Fibroblast of skin of abdomen (primary cell): ENCODE data around the gene WWC2. TPM values are rescaled to one million over a fixed set of nuclear protein-coding genes. Genes with fewer than 3 reads are reported as not detected.

Source experiments
- DNase-seq: peaks from one replicate; pipeline ENCODE4 v3.0.0-alpha.2; 2013
- polyA plus RNA-seq, 2 experiments: library from polyadenylated mRNA; unstranded; fragments of 120-200 nt; gene quantifications; one replicate each; pipeline ENCODE4 v1.2.1, GENCODE V29; 2013; ENCODE audit not compliant: insufficient read length in 2 of 2

WWC2 gene
- polyA plus RNA-seq (2013, experiment 1 of 2; ENCODE audit: insufficient read length) = 36.5 TPM
- polyA plus RNA-seq (2013, experiment 2 of 2; ENCODE audit: insufficient read length) = 34.4 TPM

- peak; percentile 96 for DNase-seq
These were observed at the start of gene WWC2 for GRCh38 chr4:183098723-183099536. WWC2 (plus strand) TSS chr4:183099257; CDS start chr4:183099492, 235 bp downstream.

- no peak for DNase-seq
These were observed 45.4 kb upstream of the WWC2 start for GRCh38 chr4:183053681-183054080.

GRCh38 chr4:183057255-183057654 lies 41.8 kb upstream of the WWC2 start:
- no peak for DNase-seq

- DNase-seq = no peak
These were observed 39.3 kb upstream of the WWC2 start for GRCh38 chr4:183059797-183060196.

- no peak for DNase-seq
These were observed 30.6 kb upstream of the WWC2 start for GRCh38 chr4:183068502-183068901.

- no peak for DNase-seq
These were observed 27.8 kb upstream of the WWC2 start for GRCh38 chr4:183071222-183071621.

- peak; percentile 61 for DNase-seq
These were observed 26.9 kb upstream of the WWC2 start for GRCh38 chr4:183072176-183072575.

- DNase-seq = no peak
These were observed 25.3 kb upstream of the WWC2 start for GRCh38 chr4:183073838-183074145.

GRCh38 chr4:183074288-183074990 lies 24.6 kb upstream of the WWC2 start:
- peak; percentile 71 for DNase-seq

- no peak for DNase-seq
These were observed 20.4 kb upstream of the WWC2 start for GRCh38 chr4:183078634-183079033.

GRCh38 chr4:183080372-183081115 lies 18.5 kb upstream of the WWC2 start:
- DNase-seq = no peak

GRCh38 chr4:183081116-183081469 lies 18.0 kb upstream of the WWC2 start:
- no peak for DNase-seq

GRCh38 chr4:183082053-183082452 lies 17.0 kb upstream of the WWC2 start:
- DNase-seq = no peak

- DNase-seq = no peak
These were observed 4.5 kb upstream of the WWC2 start for GRCh38 chr4:183094393-183095198.

GRCh38 chr4:183095199-183095512 lies 3.9 kb upstream of the WWC2 start:
- no peak for DNase-seq

GRCh38 chr4:183096276-183096965 lies 2.6 kb upstream of the WWC2 start:
- no peak for DNase-seq

GRCh38 chr4:183097231-183098018 lies 1.6 kb upstream of the WWC2 start:
- DNase-seq = no peak

- peak; percentile 38 for DNase-seq
These were observed 886 bp upstream of the WWC2 start for GRCh38 chr4:183098019-183098722.

- DNase-seq = peak; percentile 22
These were observed 660 bp downstream of the WWC2 start for GRCh38 chr4:183099537-183100297.

GRCh38 chr4:183100298-183100599 lies 1.2 kb downstream of the WWC2 start:
- no peak for DNase-seq
